Mesenchymal stem cell (in vitro differentiated cells and primary cell): ENCODE measurements around the gene CD47.

Experiments used
- DNase-seq: peaks from one replicate; pipeline ENCODE4 v3.0.0-alpha.2; 2013
- H2AFZ ChIP-seq: one replicate; pipeline ENCODE4 v1.6.1; 2013; ENCODE audit warnings: low read depth, mild to moderate bottlenecking, control low read depth, inconsistent platforms, low read length, moderate library complexity
- H2AK5ac ChIP-seq: 2 replicates; pipeline ENCODE4 v1.6.1; 2013; ENCODE audit warnings: low read length, moderate library complexity, mild to moderate bottlenecking, inconsistent platforms; ENCODE audit not compliant: severe bottlenecking
- H2BK120ac ChIP-seq: one replicate; pipeline ENCODE4 v1.6.1; 2013; ENCODE audit warnings: low read depth, mild to moderate bottlenecking, inconsistent platforms, low read length, moderate library complexity
- H2BK12ac ChIP-seq, 2 experiments: one replicate each; pipeline ENCODE4 v1.6.1; 2013; ENCODE audit warnings: inconsistent platforms in 2 of 2, low read length in 2 of 2, mild to moderate bottlenecking in 2 of 2, moderate library complexity in 2 of 2, control low read depth in 1 of 2
- H2BK15ac ChIP-seq: one replicate; pipeline ENCODE4 v1.6.1; 2013; ENCODE audit warnings: mild to moderate bottlenecking, low read depth, inconsistent platforms; ENCODE audit not compliant: poor library complexity, severe bottlenecking
- H2BK5ac ChIP-seq: 2 replicates; pipeline ENCODE4 v1.6.1; 2013; ENCODE audit warnings: low read depth, mild to moderate bottlenecking, low read length, control low read depth, inconsistent platforms; ENCODE audit not compliant: poor library complexity, severe bottlenecking
- H3K14ac ChIP-seq, 2 experiments: one replicate each; pipeline ENCODE4 v1.6.1; 2013; ENCODE audit warnings: inconsistent platforms in 2 of 2, low read length in 2 of 2, control low read depth in 1 of 2, mild to moderate bottlenecking in 1 of 2, moderate library complexity in 1 of 2
- H3K18ac ChIP-seq, 2 experiments: one replicate each; pipeline ENCODE4 v1.6.1; 2013; ENCODE audit warnings: inconsistent platforms in 2 of 2, low read length in 2 of 2, control low read depth in 1 of 2, low read depth in 1 of 2, mild to moderate bottlenecking in 1 of 2
- H3K23ac ChIP-seq, 2 experiments: one replicate each; pipeline ENCODE4 v1.6.1; 2013; ENCODE audit warnings: inconsistent platforms in 2 of 2, low read length in 2 of 2, mild to moderate bottlenecking in 2 of 2, moderate library complexity in 2 of 2, control low read depth in 1 of 2
- H3K27ac ChIP-seq: 2 replicates; pipeline ENCODE4 v1.5.1; 2013; ENCODE audit warnings: mild to moderate bottlenecking, moderate library complexity, low read length, control low read depth, inconsistent platforms; ENCODE audit not compliant: poor library complexity, severe bottlenecking
- H3K27me3 ChIP-seq, 2 experiments: 2 replicates each; pipeline versions ENCODE4 v1.6.1 to v1.7.0; 2013; ENCODE audit warnings: low read length in 2 of 2, mild to moderate bottlenecking in 2 of 2, moderate library complexity in 2 of 2, control low read depth in 1 of 2, inconsistent platforms in 1 of 2; ENCODE audit not compliant: control insufficient read depth in 1 of 2, insufficient read depth in 1 of 2
- H3K36me3 ChIP-seq, 2 experiments: 2 replicates each; pipeline versions ENCODE4 v1.6.1 to v1.7.0; 2013; ENCODE audit warnings: low read length in 2 of 2, control low read depth in 1 of 2, inconsistent platforms in 1 of 2, low read depth in 1 of 2, mild to moderate bottlenecking in 1 of 2; ENCODE audit not compliant: insufficient read depth in 2 of 2, control insufficient read depth in 1 of 2
- H3K4ac ChIP-seq, 2 experiments: one replicate each; pipeline ENCODE4 v1.6.1; 2013; ENCODE audit warnings: inconsistent platforms in 2 of 2, low read length in 2 of 2, mild to moderate bottlenecking in 2 of 2, moderate library complexity in 2 of 2, control low read depth in 1 of 2, low read depth in 1 of 2
- H3K4me1 ChIP-seq: 2 replicates; pipeline ENCODE4 v1.6.1; 2013; ENCODE audit warnings: low read depth, low read length, control low read depth; ENCODE audit not compliant: control insufficient read depth, insufficient read depth
- H3K4me2 ChIP-seq: 2 replicates; pipeline ENCODE4 v1.6.1; 2013; ENCODE audit warnings: low read length, mild to moderate bottlenecking, inconsistent platforms; ENCODE audit not compliant: poor library complexity, severe bottlenecking
- H3K4me3 ChIP-seq, 2 experiments: 2 replicates each; pipeline versions ENCODE4 v1.5.1 to v1.7.0; 2013; ENCODE audit warnings: low read length in 2 of 2, mild to moderate bottlenecking in 2 of 2, control low read depth in 1 of 2, low read depth in 1 of 2; ENCODE audit not compliant: insufficient read depth in 1 of 2
- H3K79me1 ChIP-seq: replicated peaks from 2 replicates; pipeline ENCODE4 v1.6.1; 2013; ENCODE audit warnings: mild to moderate bottlenecking, control low read depth, low read length, inconsistent platforms; ENCODE audit not compliant: poor library complexity, severe bottlenecking
- H3K9ac ChIP-seq: 2 replicates; pipeline ENCODE4 v1.7.0; 2013; ENCODE audit warnings: mild to moderate bottlenecking, low read length, moderate library complexity
- H3K9me3 ChIP-seq: 2 replicates; pipeline ENCODE4 v1.7.0; 2013; ENCODE audit warnings: mild to moderate bottlenecking, low read length; ENCODE audit not compliant: control insufficient read depth
- H4K8ac ChIP-seq: one replicate; pipeline ENCODE4 v1.6.1; 2013; ENCODE audit warnings: inconsistent platforms, mild to moderate bottlenecking, low read length, moderate library complexity
- H4K91ac ChIP-seq: one replicate; pipeline ENCODE4 v1.6.1; 2013; ENCODE audit warnings: mild to moderate bottlenecking, low read length, inconsistent platforms
- WGBS: methylation state at CpG from one replicate; pipeline ENCODE4 v1.1.7; 2013; ENCODE audit warnings: mixed read lengths; 5-methylcytosine and 5-hydroxymethylcytosine counted together

The CD47 gene

GRCh38 chr3:108097322-108098002, 6.6 kb upstream of the CD47 start:
- H3K18ac ChIP-seq = no peak overlapping the region
- H2BK5ac ChIP-seq = no peak overlapping the region
- no peaks in the 10 kb centered on the region for H3K27me3 ChIP-seq
- H3K23ac ChIP-seq = no peak overlapping the region
- no peaks in the 10 kb centered on the region for H3K79me1 ChIP-seq
- no peak overlapping the region for H3K4me2 ChIP-seq
- no peak overlapping the region for H2AK5ac ChIP-seq
- H3K9me3 ChIP-seq = no peaks in the 10 kb centered on the region
- WGBS = 97% methylated on average over 5 of the region's 8 CpGs
- no peak overlapping the region for H2BK15ac ChIP-seq
- no peak overlapping the region for H2BK120ac ChIP-seq
- H3K9ac ChIP-seq = no peak overlapping the region
- DNase-seq = no peak
- no peak overlapping the region for H4K91ac ChIP-seq
- no peak overlapping the region for H3K27ac ChIP-seq
- no peak overlapping the region for H4K8ac ChIP-seq
- no peaks in the 10 kb centered on the region for H3K36me3 ChIP-seq
- H3K4me1 ChIP-seq = no peaks in the 10 kb centered on the region
- H3K14ac ChIP-seq = no peak overlapping the region
- no peak overlapping the region for H2AFZ ChIP-seq
- no peak overlapping the region for H2BK12ac ChIP-seq
- H3K4ac ChIP-seq = no peak overlapping the region
- H3K4me3 ChIP-seq = no peak overlapping the region

- H2BK12ac ChIP-seq = no peak overlapping the region
Measured at GRCh38 chr3:108096532-108097321, 5.9 kb upstream of the CD47 start.

GRCh38 chr3:108093616-108094015, 2.8 kb upstream of the CD47 start:
- Histone ChIP-seq H2BK15ac (no peak overlapping the region), H2BK12ac (no peak overlapping the region), H3K14ac (no peak overlapping the region), H2AFZ (no peak overlapping the region), H3K4me3 (no peak overlapping the region), H3K27me3 (no peaks in the 10 kb centered on the region), H4K91ac (no peak overlapping the region), H2BK5ac (no peak overlapping the region), H2BK120ac (no peak overlapping the region), H3K4ac (no peak overlapping the region), H3K9me3 (no peaks in the 10 kb centered on the region), H3K4me1 (peaks cover 5% of the 10 kb centered on the region), H2AK5ac (no peak overlapping the region), H3K23ac (no peak overlapping the region), H3K36me3 (no peaks in the 10 kb centered on the region), H4K8ac (no peak overlapping the region), H3K27ac (no peak overlapping the region), H3K9ac (no peak overlapping the region), H3K4me2 (no peak overlapping the region), H3K79me1 (peaks cover 6% of the 10 kb centered on the region), H3K18ac (no peak overlapping the region)
- no peak for DNase-seq
- 98% methylated on average over 2 of the region's 3 CpGs for WGBS

More at GRCh38 chr3:108096532-108097321, 5.9 kb upstream of the CD47 start:
- Histone ChIP-seq H3K4me2 (no peak overlapping the region), H3K4me3 (no peak overlapping the region), H2AFZ (no peak overlapping the region), H2BK15ac (no peak overlapping the region), H3K9me3 (no peaks in the 10 kb centered on the region), H2BK5ac (no peak overlapping the region), H4K91ac (no peak overlapping the region), H3K4ac (no peak overlapping the region), H3K14ac (no peak overlapping the region), H3K23ac (no peak overlapping the region), H2AK5ac (no peak overlapping the region), H3K27me3 (no peaks in the 10 kb centered on the region), H3K79me1 (no peaks in the 10 kb centered on the region), H3K4me1 (peaks cover under 1% of the 10 kb centered on the region), H3K36me3 (no peaks in the 10 kb centered on the region), H2BK120ac (no peak overlapping the region), H3K18ac (no peak overlapping the region), H3K9ac (no peak overlapping the region), H3K27ac (no peak overlapping the region), H4K8ac (no peak overlapping the region)
- WGBS = 94% methylated on average over 9 of the region's 9 CpGs
- no peak for DNase-seq

- H3K36me3 ChIP-seq = no peaks in the 10 kb centered on the region
- H3K79me1 ChIP-seq = peaks cover 6% of the 10 kb centered on the region
- no peak overlapping the region for H2AFZ ChIP-seq
- no peak overlapping the region for H2BK15ac ChIP-seq
- no peak overlapping the region for H3K14ac ChIP-seq
- no peak overlapping the region for H3K9ac ChIP-seq
- H3K4me2 ChIP-seq = no peak overlapping the region
- no peak overlapping the region for H2BK5ac ChIP-seq
- H4K91ac ChIP-seq = no peak overlapping the region
- H2BK120ac ChIP-seq = no peak overlapping the region
- no peak overlapping the region for H4K8ac ChIP-seq
- H3K4me3 ChIP-seq = no peak overlapping the region
- no peak overlapping the region for H2AK5ac ChIP-seq
- peaks cover 5% of the 10 kb centered on the region for H3K4me1 ChIP-seq
- H3K23ac ChIP-seq = no peak overlapping the region
- H3K18ac ChIP-seq = no peak overlapping the region
- no peak overlapping the region for H3K27ac ChIP-seq
- H2BK12ac ChIP-seq = no peak overlapping the region
- no peak for DNase-seq
- H3K4ac ChIP-seq = no peak overlapping the region
- no peaks in the 10 kb centered on the region for H3K27me3 ChIP-seq
- no peaks in the 10 kb centered on the region for H3K9me3 ChIP-seq
Measured at GRCh38 chr3:108093021-108093420, 2.2 kb upstream of the CD47 start.
